HCT116 (cell line): ENCODE measurements around the gene PDE4B. TPM values are rescaled to one million over a fixed set of nuclear protein-coding genes. Genes with fewer than 3 reads are reported as not detected.

Experiments
- ATAC-seq: fragments of 200-7000 bp; cut with Tn5 transposase; 2 replicates; pipeline ENCODE4 v1.9.1; 2020; ENCODE audit warnings: mild to moderate bottlenecking, moderate library complexity
- BruUV-seq: library from RNA; stranded (reverse); fragments of 400-500 nt; replicated peaks from 2 replicates; lab custom pipeline; 2021; lab: Mats Ljungman, UMichigan
- CTCF ChIA-PET: fragments of 300-600 bp; sonication (Branson Sonifier 250); formaldehyde crosslinking; loops from one replicate; lab custom pipeline; 2021; ENCODE audit warnings: antibody characterized with exemption; lab: Charles Lee
- POLR2A ChIA-PET: fragments of 300-600, 350-600 bp; sonication (Branson Sonifier 250); formaldehyde crosslinking; loops from one replicate; lab custom pipeline; 2021; ENCODE audit warnings: antibody characterized with exemption; lab: Charles Lee
- RAD21 ChIA-PET, 2 experiments: fragments of 300-600 bp; sonication (Branson Sonifier 250); formaldehyde crosslinking; loops; one replicate each; lab custom pipeline; 2023; ENCODE audit warnings: low total read pairs in 2 of 2; ENCODE audit not compliant: uncharacterized antibody in 2 of 2, unreplicated experiment in 2 of 2, low non-redundant PET in 1 of 2; lab: Charles Lee
- DNase-seq: peaks from one replicate; pipeline ENCODE4 v3.0.0-alpha.2; 2010; ENCODE audit warnings: low read depth, low spot score
- H2AFZ ChIP-seq: fragments of 200-600 bp; shearing (Covaris generic), sonication (generic); 2 replicates; pipeline ENCODE4 v1.6.1; 2017; ENCODE audit warnings: low read depth, mixed run types, mixed read lengths, antibody characterized with exemption, low read length; ENCODE audit not compliant: poor library complexity, severe bottlenecking
- H3K27ac ChIP-seq: 2 replicates; pipeline ENCODE4 v1.5.1; 2012; ENCODE audit warnings: low read depth, low read length
- H3K27me3 ChIP-seq: fragments of 200-600 bp; sonication (generic); 2 replicates; pipeline ENCODE4 v1.6.1; 2016; ENCODE audit warnings: mixed run types, low read length, mixed read lengths; ENCODE audit not compliant: insufficient read depth
- H3K36me3 ChIP-seq, 2 experiments: fragments of 200-500 bp in 1 of 2; fragments of 200-600 bp in 1 of 2; sonication (Bioruptor generic) in 1 of 2; sonication (generic) in 1 of 2; 2 replicates each; pipeline versions ENCODE4 v1.5.1 to v1.6.1; 2014 to 2016; ENCODE audit warnings: low read length in 2 of 2, inconsistent platforms in 1 of 2, mixed read lengths in 1 of 2, mixed run types in 1 of 2; ENCODE audit not compliant: insufficient read depth in 2 of 2, control insufficient read depth in 1 of 2
- H3K4me1 ChIP-seq, 2 experiments: fragments of 200-600 bp in 1 of 2; sonication (generic) in 1 of 2; 2 replicates each; pipeline versions ENCODE4 v1.5.1 to v1.6.1; 2012 to 2017; ENCODE audit warnings: low read length in 2 of 2, inconsistent platforms in 1 of 2, mild to moderate bottlenecking in 1 of 2, mixed read lengths in 1 of 2, mixed run types in 1 of 2, moderate library complexity in 1 of 2; ENCODE audit not compliant: insufficient read depth in 2 of 2, control insufficient read depth in 1 of 2
- H3K4me2 ChIP-seq: fragments of 200-600 bp; sonication (generic); 2 replicates; pipeline ENCODE4 v1.6.1; 2017; ENCODE audit warnings: mixed run types, low read length, mixed read lengths
- H3K4me3 ChIP-seq, 2 experiments: fragments of 200-600 bp in 1 of 2; sonication (generic) in 1 of 2; replicated peaks in 1 of 2; 2 replicates each; pipeline ENCODE4 v1.5.1; 2011 to 2016; ENCODE audit warnings: low read length in 2 of 2, control low read depth in 1 of 2, low read depth in 1 of 2, mild to moderate bottlenecking in 1 of 2, mixed read lengths in 1 of 2, mixed run types in 1 of 2
- H3K79me2 ChIP-seq: fragments of 200-600 bp; sonication (generic); 2 replicates; pipeline ENCODE4 v1.6.1; 2017; ENCODE audit warnings: mild to moderate bottlenecking, mixed run types, low read length, moderate library complexity, mixed read lengths; ENCODE audit not compliant: insufficient read depth
- H3K9ac ChIP-seq: fragments of 200-600 bp; sonication (generic); 2 replicates; pipeline ENCODE4 v1.6.1; 2016; ENCODE audit warnings: low read length, mixed read lengths
- H3K9me2 ChIP-seq: fragments of 200-600 bp; sonication (generic), shearing (Covaris generic); 2 replicates; pipeline ENCODE4 v1.6.1; 2017; ENCODE audit warnings: mixed run types, mild to moderate bottlenecking, moderate library complexity; ENCODE audit not compliant: insufficient read depth
- H3K9me3 ChIP-seq, 2 experiments: fragments of 200-500 bp in 1 of 2; fragments of 200-600 bp in 1 of 2; sonication (Bioruptor generic) in 1 of 2; sonication (generic) in 1 of 2; 2 replicates each; pipeline ENCODE4 v1.6.1; 2014 to 2017; ENCODE audit warnings: low read length in 2 of 2, mixed read lengths in 2 of 2, inconsistent platforms in 1 of 2, low read depth in 1 of 2, mild to moderate bottlenecking in 1 of 2, mixed run types in 1 of 2, moderate library complexity in 1 of 2; ENCODE audit not compliant: control insufficient read depth in 1 of 2, insufficient read depth in 1 of 2
- H4K20me1 ChIP-seq: fragments of 200-600 bp; sonication (generic), shearing (Covaris generic); 2 replicates; pipeline ENCODE4 v1.6.1; 2017; ENCODE audit warnings: mixed run types, mild to moderate bottlenecking, moderate library complexity; ENCODE audit not compliant: insufficient read depth
- CBX3 ChIP-seq: IDR thresholded peaks from 2 replicates; pipeline ENCODE4 v1.6.1; 2012; ENCODE audit warnings: low read depth
- EZH2 ChIP-seq: fragments of 200-600 bp; sonication (generic); IDR thresholded peaks from 2 replicates; pipeline ENCODE4 v1.6.1; 2017; ENCODE audit warnings: antibody characterized with exemption, mixed run types
- JUND ChIP-seq: IDR thresholded peaks from 2 replicates; pipeline ENCODE4 v1.6.1; 2012
- POLR2AphosphoS5 ChIP-seq: IDR thresholded peaks from 2 replicates; pipeline ENCODE4 v1.6.1; 2011; ENCODE audit warnings: mild to moderate bottlenecking, low read depth, low read length, moderate library complexity
- SIN3A ChIP-seq: IDR thresholded peaks from 2 replicates; pipeline ENCODE4 v1.6.1; 2012; ENCODE audit warnings: low read depth
- SP1 ChIP-seq: IDR thresholded peaks from 2 replicates; pipeline ENCODE4 v1.6.1; 2012; ENCODE audit warnings: low read depth
- intact Hi-C: fragments of 100-400 bp; cut with micrococcal nuclease; formaldehyde crosslinking; loops from 2 replicates; pipeline ENCODE4 v1.10.0; 2022
- total RNA-seq: library from RNA; stranded (reverse); gene quantifications from one replicate; pipeline ENCODE4 v1.2.1, GENCODE V29; 2021; ENCODE audit not compliant: unreplicated experiment
- TF ChIP-seq, protein P1 (sequence below): IDR thresholded peaks from 2 replicates; pipeline ENCODE4 v1.6.1; 2011; ENCODE audit warnings: mild to moderate bottlenecking, low read length, moderate library complexity; ENCODE audit not compliant: insufficient replicate concordance; ENCODE audit errors: extremely low read depth
- TF ChIP-seq, protein P2 (sequence below), 3 experiments: fragments of 200-600 bp in 1 of 3; sonication (generic) in 1 of 3; IDR thresholded peaks in 2 of 3; conservative IDR thresholded peaks in 1 of 3; 2 replicates each; pipeline ENCODE4 v1.5.1; 2012 to 2017; ENCODE audit warnings: low read depth in 2 of 3, low read length in 2 of 3, antibody characterized with exemption in 1 of 3, borderline replicate concordance in 1 of 3, control low read depth in 1 of 3, mild to moderate bottlenecking in 1 of 3, mixed read lengths in 1 of 3, mixed run types in 1 of 3, moderate library complexity in 1 of 3; ENCODE audit not compliant: insufficient read depth in 1 of 3

The PDE4B gene
- total RNA-seq, 1 experiment from 2014 or later, result 76.9 TPM

DNA sequence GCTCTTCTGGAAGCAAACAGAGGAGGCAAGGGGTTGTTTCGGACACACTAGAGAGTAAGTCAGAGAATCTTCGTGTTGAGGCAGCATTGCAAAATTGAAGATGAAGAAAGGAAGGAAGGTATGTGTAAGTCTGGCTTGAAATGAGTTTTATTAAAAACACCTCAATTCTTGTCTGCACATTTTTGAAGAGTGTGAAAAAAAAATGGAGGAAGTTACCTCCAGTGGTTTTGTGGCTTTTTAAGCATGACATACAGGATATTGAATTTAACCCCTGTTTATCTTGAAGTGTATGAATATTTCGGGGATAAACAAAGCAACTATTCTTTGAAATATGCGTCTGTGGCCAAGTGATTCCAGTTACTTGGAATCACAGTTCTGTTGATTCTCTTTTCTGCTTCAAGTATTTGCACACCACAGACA is 538.0 kb downstream of the PDE4B start:
- CTCF ChIA-PET, result no interaction called here

DNA sequence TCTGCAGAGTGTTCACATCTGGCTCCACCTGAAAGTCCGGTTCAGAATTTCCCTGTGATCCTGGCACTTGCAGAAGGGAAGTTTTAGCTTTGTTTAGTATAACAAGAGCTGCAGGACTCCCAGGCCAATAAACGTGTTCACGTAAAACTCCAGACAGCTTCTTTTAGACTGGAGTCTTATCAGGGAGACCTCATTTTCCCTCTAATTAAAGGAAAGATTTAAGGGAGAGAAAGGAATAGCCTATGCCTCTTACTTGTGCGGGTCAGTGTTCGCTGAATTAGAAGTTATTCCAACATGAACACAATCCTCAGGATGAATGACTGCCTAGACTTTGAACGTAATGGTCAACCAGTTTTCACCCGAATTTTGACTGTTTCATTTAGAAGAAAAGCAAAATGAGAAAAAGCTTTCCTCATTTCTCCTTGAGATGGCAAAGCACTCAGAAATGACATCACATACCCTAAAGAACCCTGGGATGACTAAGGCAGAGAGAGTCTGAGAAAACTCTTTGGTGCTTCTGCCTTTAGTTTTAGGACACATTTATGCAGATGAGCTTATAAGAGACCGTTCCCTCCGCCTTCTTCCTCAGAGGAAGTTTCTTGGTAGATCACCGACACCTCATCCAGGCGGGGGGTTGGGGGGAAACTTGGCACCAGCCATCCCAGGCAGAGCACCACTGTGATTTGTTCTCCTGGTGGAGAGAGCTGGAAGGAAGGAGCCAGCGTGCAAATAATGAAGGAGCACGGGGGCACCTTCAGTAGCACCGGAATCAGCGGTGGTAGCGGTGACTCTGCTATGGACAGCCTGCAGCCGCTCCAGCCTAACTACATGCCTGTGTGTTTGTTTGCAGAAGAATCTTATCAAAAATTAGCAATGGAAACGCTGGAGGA is 539.2 kb downstream of the PDE4B start:
- H3K27me3 ChIP-seq, result no peaks in the 10 kb centered on the region
- H3K9me3 ChIP-seq, result no peaks in the 10 kb centered on the region
- peaks cover 63 to 93% of the 10 kb centered on the region in 2 experiments for H3K4me1 ChIP-seq
- BruUV-seq, result no TSS peak
- H3K4me2 ChIP-seq, result peak overlapping the region; percentile 83
- H3K9ac ChIP-seq, result peak overlapping the region; percentile 81
- no peak overlapping the region for H2AFZ ChIP-seq
- H3K79me2 ChIP-seq, result peaks cover 66% of the 10 kb centered on the region
- no peak for TF ChIP-seq EZH2
- TF ChIP-seq, protein P1, sequence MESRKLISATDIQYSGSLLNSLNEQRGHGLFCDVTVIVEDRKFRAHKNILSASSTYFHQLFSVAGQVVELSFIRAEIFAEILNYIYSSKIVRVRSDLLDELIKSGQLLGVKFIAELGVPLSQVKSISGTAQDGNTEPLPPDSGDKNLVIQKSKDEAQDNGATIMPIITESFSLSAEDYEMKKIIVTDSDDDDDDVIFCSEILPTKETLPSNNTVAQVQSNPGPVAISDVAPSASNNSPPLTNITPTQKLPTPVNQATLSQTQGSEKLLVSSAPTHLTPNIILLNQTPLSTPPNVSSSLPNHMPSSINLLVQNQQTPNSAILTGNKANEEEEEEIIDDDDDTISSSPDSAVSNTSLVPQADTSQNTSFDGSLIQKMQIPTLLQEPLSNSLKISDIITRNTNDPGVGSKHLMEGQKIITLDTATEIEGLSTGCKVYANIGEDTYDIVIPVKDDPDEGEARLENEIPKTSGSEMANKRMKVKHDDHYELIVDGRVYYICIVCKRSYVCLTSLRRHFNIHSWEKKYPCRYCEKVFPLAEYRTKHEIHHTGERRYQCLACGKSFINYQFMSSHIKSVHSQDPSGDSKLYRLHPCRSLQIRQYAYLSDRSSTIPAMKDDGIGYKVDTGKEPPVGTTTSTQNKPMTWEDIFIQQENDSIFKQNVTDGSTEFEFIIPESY, result no peak
- TF ChIP-seq CBX3, result peak; percentile 47; the same call in 1 of the 2 replicates
- TF ChIP-seq POLR2AphosphoS5, result peak; percentile 53
- peak; percentile 62; the same call in 1 of the 2 replicates for TF ChIP-seq SIN3A
- TF ChIP-seq, protein P2, sequence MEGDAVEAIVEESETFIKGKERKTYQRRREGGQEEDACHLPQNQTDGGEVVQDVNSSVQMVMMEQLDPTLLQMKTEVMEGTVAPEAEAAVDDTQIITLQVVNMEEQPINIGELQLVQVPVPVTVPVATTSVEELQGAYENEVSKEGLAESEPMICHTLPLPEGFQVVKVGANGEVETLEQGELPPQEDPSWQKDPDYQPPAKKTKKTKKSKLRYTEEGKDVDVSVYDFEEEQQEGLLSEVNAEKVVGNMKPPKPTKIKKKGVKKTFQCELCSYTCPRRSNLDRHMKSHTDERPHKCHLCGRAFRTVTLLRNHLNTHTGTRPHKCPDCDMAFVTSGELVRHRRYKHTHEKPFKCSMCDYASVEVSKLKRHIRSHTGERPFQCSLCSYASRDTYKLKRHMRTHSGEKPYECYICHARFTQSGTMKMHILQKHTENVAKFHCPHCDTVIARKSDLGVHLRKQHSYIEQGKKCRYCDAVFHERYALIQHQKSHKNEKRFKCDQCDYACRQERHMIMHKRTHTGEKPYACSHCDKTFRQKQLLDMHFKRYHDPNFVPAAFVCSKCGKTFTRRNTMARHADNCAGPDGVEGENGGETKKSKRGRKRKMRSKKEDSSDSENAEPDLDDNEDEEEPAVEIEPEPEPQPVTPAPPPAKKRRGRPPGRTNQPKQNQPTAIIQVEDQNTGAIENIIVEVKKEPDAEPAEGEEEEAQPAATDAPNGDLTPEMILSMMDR (IDR thresholded peaks at IDR 0.05 in 2 of 3, conservative IDR thresholded peaks at IDR 0.05 in 1 of 3; ENCODE audit: borderline replicate concordance in 1 of 3, insufficient read depth in 1 of 3, low read depth in 2 of 3, low read length in 2 of 3), result peak in 2 of 3 experiments; percentile 11 to 37; a peak in 2 of 6 replicates
- peak; percentile 63 for TF ChIP-seq SP1
- peak; percentile 27 for TF ChIP-seq JUND
- ChIA-PET POLR2A (interaction anchor here (0.8 to 4.0 kb wide), 16 partner anchors 11 to 106 kb away, joined by 3 to 28 read pairs (median 6); no protein-coding TSS in a partner anchor), CTCF (interaction anchor here (0.8 to 1.6 kb wide), 3 partner anchors 10 to 115 kb away, joined by 4 read pairs; no protein-coding TSS in a partner anchor), RAD21 (interaction anchor here (1.3 to 1.6 kb wide), 4 partner anchors 12 to 61 kb away, joined by 4 to 5 read pairs (median 4); no protein-coding TSS in a partner anchor)
- no peaks in the 10 kb centered on the region for H4K20me1 ChIP-seq
- intact Hi-C loops, result loop anchor here (1.0 to 2.0 kb wide), 2 partner anchors 37 to 61 kb away; no protein-coding TSS in a partner anchor
- H3K27ac ChIP-seq, result peak overlapping the region; percentile 96
- peak; percentile 74 for ATAC-seq
- H3K36me3 ChIP-seq, result peaks cover 0 to 31% of the 10 kb centered on the region in 2 experiments; a peak in 1 of 4 replicates
- H3K9me2 ChIP-seq, result no peaks in the 10 kb centered on the region
- DNase-seq, result no peak
- peak overlapping the region; percentile 72 for H3K4me3 ChIP-seq

More for the DNA sequence above, 538.0 kb downstream of the PDE4B start:
- Histone ChIP-seq H2AFZ (no peak overlapping the region), H3K9me3 (no peaks in the 10 kb centered on the region), H3K79me2 (peaks cover 55% of the 10 kb centered on the region), H3K4me2 (peak overlapping the region; percentile 83), H4K20me1 (no peaks in the 10 kb centered on the region), H3K27ac (peak overlapping the region; percentile 96), H3K36me3 (peaks cover 0 to 20% of the 10 kb centered on the region in 2 experiments; a peak in 1 of 4 replicates), H3K9ac (peak overlapping the region; percentile 81), H3K27me3 (no peaks in the 10 kb centered on the region), H3K4me3 (peak overlapping the region in 1 of 2 experiments; percentile 7; a peak in 1 of 4 replicates), H3K4me1 (peaks cover 63 to 93% of the 10 kb centered on the region in 2 experiments), H3K9me2 (no peaks in the 10 kb centered on the region)
- POLR2A ChIA-PET, result interaction anchor here (1.3 to 4.0 kb wide), 6 partner anchors 12 to 70 kb away, joined by 5 to 28 read pairs (median 17); no protein-coding TSS in a partner anchor
- intact Hi-C loops, result loop anchor here (1.0 to 2.0 kb wide), 2 partner anchors 36 to 59 kb away; no protein-coding TSS in a partner anchor
- no TSS peak for BruUV-seq
- DNase-seq (no peak), ATAC-seq (no peak)
- RAD21 ChIA-PET, result interaction anchor here in 1 of 2 experiments (0.6 kb wide), 1 partner anchor 228 kb away, joined by 3 read pairs; no protein-coding TSS in a partner anchor
- peak; percentile 39; the same call in 1 of the 2 replicates for TF ChIP-seq JUND
- TF ChIP-seq SP1, result peak; percentile 54
- no peak for TF ChIP-seq POLR2AphosphoS5
- TF ChIP-seq SIN3A, result no peak
